Right lobe of liver (tissue), 6 donors: ENCODE measurements around the gene PCBD2. TPM values are rescaled to one million over a fixed set of nuclear protein-coding genes. Genes with fewer than 3 reads are reported as not detected.

ENCODE experiments used
- ATAC-seq, 4 donors: fragments of 200-7000 bp; cut with Tn5 transposase; one replicate each; pipeline ENCODE4 v1.9.1; 2020; ENCODE audit warnings: mild to moderate bottlenecking in 4 of 4, moderate library complexity in 4 of 4
- DNase-seq, 3 donors: peaks; one replicate each; pipeline ENCODE4 v3.0.0-alpha.2; 2020
- H3K27ac ChIP-seq, 3 donors: fragments of 200-600 bp; one replicate each; pipeline ENCODE4 v1.8.0; 2022
- H3K27me3 ChIP-seq, 2 donors: fragments of 200-600 bp; one replicate each; pipeline ENCODE4 v1.8.0; 2022
- H3K36me3 ChIP-seq, 4 donors: fragments of 200-600 bp; sonication (generic) in 1 of 4; one replicate each; pipeline versions ENCODE4 v1.5.1 to v1.8.0; 2017 to 2022; ENCODE audit warnings: control low read depth in 1 of 4
- H3K4me1 ChIP-seq, 4 donors: fragments of 200-600 bp; sonication (generic) in 1 of 4; one replicate each; pipeline versions ENCODE4 v1.5.1 to v1.8.0; 2017 to 2022; ENCODE audit warnings: control low read depth in 1 of 4
- H3K4me3 ChIP-seq, 3 donors: fragments of 200-600 bp; one replicate each; pipeline ENCODE4 v1.8.0; 2022
- H3K9me3 ChIP-seq, 4 donors: fragments of 200-600 bp; sonication (generic) in 1 of 4; one replicate each; pipeline versions ENCODE4 v1.5.1 to v1.8.0; 2017 to 2022; ENCODE audit warnings: control low read depth in 1 of 4
- POLR2A ChIP-seq: fragments of 450-650 bp; IDR thresholded peaks from one replicate; pipeline ENCODE4 v1.6.1; 2017; ENCODE audit warnings: antibody characterized with exemption, mild to moderate bottlenecking
- WGBS: methylation state at CpG from one replicate; pipeline ENCODE4 v1.1.6; 2018; ENCODE audit warnings: low coverage, low lambda C conversion rate; ENCODE audit not compliant: insufficient coverage; ENCODE audit errors: missing lambda C conversion rate; 5-methylcytosine and 5-hydroxymethylcytosine counted together
- intact Hi-C, 2 donors: fragments of 100-400 bp; cut with DNase I; formaldehyde crosslinking; loops; one replicate each; pipeline versions ENCODE4 v1.11.2 to v1.14.1; 2022
- total RNA-seq, 6 experiments: library from RNA; depleted of rRNA in 2 of 6; stranded (reverse); fragments of >200 nt in 2 of 6; fragmentation: NEBNext Ultra II Directional in 3 of 6; extraction: Animal tissue kit (Norgen Biotek cat#: 25700) in 3 of 6; gene quantifications; one replicate each; pipeline versions ENCODE4 v1.1.0 to v1.2.4, GENCODE V29; 2016 to 2023
- TF ChIP-seq, protein P1 (sequence below), 4 donors: fragments of 200-600 bp in 3 of 4; fragments of 450-650 bp in 1 of 4; IDR thresholded peaks; one replicate each; pipeline versions ENCODE4 v1.5.1 to v1.8.0; 2016 to 2022; ENCODE audit warnings: antibody characterized with exemption in 4 of 4, mild to moderate bottlenecking in 2 of 4
- donor health status: DM: no; HTN: yes; CAD: no.
- donor health status: DM: no; HTN: no; CAD: no.
- donor health status: DM: no; HTN: no; CAD: no.
- donor health status: DM: no; HTN: yes; CAD: no.
- donor health status: DM: no; HTN: yes; CAD: no.

PCBD2 gene
- total RNA-seq, 6 experiments from 2014 or later, result 4.9 to 11.9 (median 10.8) TPM

GRCh38 chr5:134965271-134965825 is 60.4 kb downstream of the PCBD2 start:
- H3K9me3 ChIP-seq, result no peaks in the 10 kb centered on the region
- ATAC-seq (no peak), DNase-seq (no peak)
- no peak overlapping the region for H3K4me3 ChIP-seq
- peaks cover 0 to 7% (median 4%) of the 10 kb centered on the region in 4 donors for H3K36me3 ChIP-seq
- intact Hi-C loops, result no loop called here
- H3K4me1 ChIP-seq, result no peaks in the 10 kb centered on the region
- no peak for TF ChIP-seq POLR2A
- TF ChIP-seq, protein P1, sequence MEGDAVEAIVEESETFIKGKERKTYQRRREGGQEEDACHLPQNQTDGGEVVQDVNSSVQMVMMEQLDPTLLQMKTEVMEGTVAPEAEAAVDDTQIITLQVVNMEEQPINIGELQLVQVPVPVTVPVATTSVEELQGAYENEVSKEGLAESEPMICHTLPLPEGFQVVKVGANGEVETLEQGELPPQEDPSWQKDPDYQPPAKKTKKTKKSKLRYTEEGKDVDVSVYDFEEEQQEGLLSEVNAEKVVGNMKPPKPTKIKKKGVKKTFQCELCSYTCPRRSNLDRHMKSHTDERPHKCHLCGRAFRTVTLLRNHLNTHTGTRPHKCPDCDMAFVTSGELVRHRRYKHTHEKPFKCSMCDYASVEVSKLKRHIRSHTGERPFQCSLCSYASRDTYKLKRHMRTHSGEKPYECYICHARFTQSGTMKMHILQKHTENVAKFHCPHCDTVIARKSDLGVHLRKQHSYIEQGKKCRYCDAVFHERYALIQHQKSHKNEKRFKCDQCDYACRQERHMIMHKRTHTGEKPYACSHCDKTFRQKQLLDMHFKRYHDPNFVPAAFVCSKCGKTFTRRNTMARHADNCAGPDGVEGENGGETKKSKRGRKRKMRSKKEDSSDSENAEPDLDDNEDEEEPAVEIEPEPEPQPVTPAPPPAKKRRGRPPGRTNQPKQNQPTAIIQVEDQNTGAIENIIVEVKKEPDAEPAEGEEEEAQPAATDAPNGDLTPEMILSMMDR (IDR thresholded peaks at IDR 0.05), result no peak
- H3K27me3 ChIP-seq, result no peaks in the 10 kb centered on the region
- no peak overlapping the region for H3K27ac ChIP-seq
- 67% methylated on average over 1 of the region's 3 CpGs for WGBS

GRCh38 chr5:134967607-134968006 is 62.7 kb downstream of the PCBD2 start, which contains the start of gene CATSPER3:
CATSPER3 (plus strand) TSS chr5:134967907; CDS start chr5:134967992, 85 bp downstream.
- no peaks in the 10 kb centered on the region for H3K27me3 ChIP-seq
- intact Hi-C loops, result no loop called here
- 90% methylated on average over 2 of the region's 3 CpGs for WGBS
- DNase-seq, result no peak
- no peak for TF ChIP-seq POLR2A
- TF ChIP-seq, protein P1 (IDR thresholded peaks at IDR 0.05), result no peak
- H3K4me1 ChIP-seq, result no peaks in the 10 kb centered on the region
- H3K27ac ChIP-seq, result no peak within 1 kb of the TSS
- no peak for ATAC-seq
- H3K4me3 ChIP-seq, result no peak within 1 kb of the TSS
- H3K36me3 ChIP-seq, result no peaks in the 10 kb centered on the region
- H3K9me3 ChIP-seq, result no peaks in the 10 kb centered on the region

DNA sequence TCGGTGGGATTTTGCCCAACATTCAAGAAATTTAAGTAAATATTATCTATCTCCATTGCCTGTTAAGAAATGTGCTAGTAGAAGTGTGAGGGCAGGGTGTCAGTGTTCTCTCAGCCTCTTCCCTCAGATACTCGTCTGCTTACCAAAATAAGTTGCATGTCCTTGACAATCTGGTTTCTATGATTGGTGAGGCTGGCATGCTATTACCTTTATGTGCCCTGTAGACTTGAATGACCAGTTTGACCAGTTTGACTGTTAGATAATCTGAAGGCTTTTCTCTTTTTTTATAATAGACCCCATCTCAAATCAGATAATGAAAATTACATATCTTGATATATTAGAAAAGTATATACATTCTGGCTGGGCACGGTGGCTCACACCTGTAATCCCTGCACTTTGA is 63.1 kb downstream of the PCBD2 start:
- no peak overlapping the region for H3K27ac ChIP-seq
- no peaks in the 10 kb centered on the region for H3K4me1 ChIP-seq
- WGBS, result 78% methylated on average over 2 of the region's 3 CpGs
- H3K36me3 ChIP-seq, result no peaks in the 10 kb centered on the region
- no peaks in the 10 kb centered on the region for H3K9me3 ChIP-seq
- no peak for TF ChIP-seq POLR2A
- TF ChIP-seq, protein P1 (IDR thresholded peaks at IDR 0.05), result no peak
- intact Hi-C loops, result no loop called here
- H3K4me3 ChIP-seq, result no peak overlapping the region
- H3K27me3 ChIP-seq, result no peaks in the 10 kb centered on the region
- ATAC-seq (no peak), DNase-seq (no peak)

DNA sequence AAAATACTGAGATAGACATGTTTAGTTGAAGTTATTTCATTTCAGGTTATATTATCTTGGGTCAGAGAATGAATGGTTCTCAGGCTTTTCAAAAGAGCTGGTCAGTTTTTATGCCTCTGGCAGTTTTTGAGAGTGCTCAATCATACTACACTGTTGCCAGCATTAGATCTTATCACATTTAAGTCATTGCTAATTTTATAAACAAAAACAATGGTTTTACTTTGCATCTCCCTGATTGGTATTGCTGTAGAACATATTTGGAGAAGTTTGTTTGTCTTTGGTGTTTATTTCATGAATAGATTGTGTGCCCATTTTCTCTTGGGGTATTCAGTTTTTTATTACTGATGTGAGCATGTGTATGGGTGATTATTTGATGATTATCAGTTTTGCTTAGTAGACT is 64.2 kb downstream of the PCBD2 start:
- H3K36me3 ChIP-seq, result no peaks in the 10 kb centered on the region
- H3K4me1 ChIP-seq, result no peaks in the 10 kb centered on the region
- no peak for TF ChIP-seq POLR2A
- TF ChIP-seq, protein P1 (IDR thresholded peaks at IDR 0.05), result no peak
- no peak for DNase-seq
- H3K27ac ChIP-seq, result no peak overlapping the region
- no peaks in the 10 kb centered on the region for H3K27me3 ChIP-seq
- H3K9me3 ChIP-seq, result no peaks in the 10 kb centered on the region
- intact Hi-C loops, result no loop called here
- ATAC-seq, result no peak
- H3K4me3 ChIP-seq, result no peak overlapping the region
